SK-N-SH (cell line): ENCODE measurements around the gene CDK15. TPM values are rescaled to one million over a fixed set of nuclear protein-coding genes. Genes with fewer than 3 reads are reported as not detected.

Experiments
- CTCF ChIA-PET: fragments of 300-600, 350-600 bp; formaldehyde crosslinking; extraction: SDS; loops from one replicate; lab custom pipeline; 2021; lab: Yijun Ruan, JAX
- POLR2A ChIA-PET: fragments of 350-600 bp; sonication (Branson Sonifier 250); formaldehyde crosslinking; extraction: SDS; loops from one replicate; lab custom pipeline; 2020; ENCODE audit warnings: antibody characterized with exemption, inconsistent platforms; lab: Yijun Ruan, JAX
- DNase-seq: peaks from one replicate; pipeline ENCODE4 v3.0.0; 2012
- H2AFZ ChIP-seq: fragments of 200-600 bp; sonication (generic); 2 replicates; pipeline ENCODE4 v1.8.1; 2016; ENCODE audit warnings: antibody characterized with exemption, mild to moderate bottlenecking, low read depth
- H3F3A ChIP-seq: fragments of 200-600 bp; sonication (generic); replicated peaks from 2 replicates; pipeline ENCODE3; 2016; ENCODE audit warnings: antibody characterized with exemption, mild to moderate bottlenecking; ENCODE audit not compliant: insufficient read depth
- H3K27ac ChIP-seq, 2 experiments: fragments of 200-500 bp in 1 of 2; fragments of 200-600 bp in 1 of 2; sonication (Bioruptor generic) in 1 of 2; sonication (generic), shearing (Covaris generic) in 1 of 2; 2 replicates each; pipeline versions ENCODE4 v1.5.1 to v1.6.1; 2014 to 2016; ENCODE audit warnings: low read depth in 2 of 2, inconsistent platforms in 1 of 2, low read length in 1 of 2, mild to moderate bottlenecking in 1 of 2, mixed read lengths in 1 of 2
- H3K27me3 ChIP-seq: fragments of 200-600 bp; sonication (generic), shearing (Covaris generic); 2 replicates; pipeline ENCODE4 v1.6.1; 2016; ENCODE audit warnings: mixed run types; ENCODE audit not compliant: insufficient read depth
- H3K36me3 ChIP-seq, 2 experiments: fragments of 200-500 bp in 1 of 2; fragments of 200-600 bp in 1 of 2; sonication (Bioruptor generic) in 1 of 2; sonication (generic) in 1 of 2; replicated peaks in 1 of 2; 2 replicates each; pipeline versions ENCODE3 to v1.5.1; 2014 to 2016; ENCODE audit warnings: low read length in 1 of 2, mild to moderate bottlenecking in 1 of 2; ENCODE audit not compliant: insufficient read depth in 2 of 2, control insufficient read depth in 1 of 2
- H3K4me1 ChIP-seq, 2 experiments: fragments of 200-500 bp in 1 of 2; fragments of 200-600 bp in 1 of 2; sonication (Bioruptor generic) in 1 of 2; sonication (generic), shearing (Covaris generic) in 1 of 2; 2 replicates each; pipeline versions ENCODE4 v1.5.1 to v1.6.1; 2014 to 2016; ENCODE audit warnings: low read depth in 1 of 2, low read length in 1 of 2, mixed run types in 1 of 2; ENCODE audit not compliant: insufficient read depth in 2 of 2, control insufficient read depth in 1 of 2
- H3K4me2 ChIP-seq: fragments of 200-600 bp; sonication (generic), shearing (Covaris generic); 2 replicates; pipeline ENCODE4 v1.6.1; 2017; ENCODE audit warnings: mixed run types
- H3K4me3 ChIP-seq, 2 experiments: fragments of 200-500 bp in 1 of 2; fragments of 200-600 bp in 1 of 2; sonication (Bioruptor generic) in 1 of 2; sonication (generic), shearing (Covaris generic) in 1 of 2; 2 replicates each; pipeline versions ENCODE4 v1.5.1 to v1.8.1; 2014 to 2016; ENCODE audit warnings: low read depth in 2 of 2, inconsistent platforms in 1 of 2, low read length in 1 of 2, mild to moderate bottlenecking in 1 of 2, mixed read lengths in 1 of 2, moderate library complexity in 1 of 2
- H3K79me2 ChIP-seq: fragments of 200-600 bp; sonication (generic); 2 replicates; pipeline ENCODE4 v1.8.1; 2017; ENCODE audit warnings: mild to moderate bottlenecking; ENCODE audit not compliant: insufficient read depth
- H3K9ac ChIP-seq: fragments of 200-600 bp; sonication (generic); 2 replicates; pipeline ENCODE4 v1.6.1; 2017; ENCODE audit warnings: mixed run types
- H3K9me2 ChIP-seq: fragments of 200-600 bp; sonication (generic); 2 replicates; pipeline ENCODE4 v1.6.1; 2017; ENCODE audit warnings: mixed run types
- H3K9me3 ChIP-seq: fragments of 200-600 bp; sonication (generic); 2 replicates; pipeline ENCODE4 v1.6.1; 2017; ENCODE audit warnings: mixed run types, mild to moderate bottlenecking, moderate library complexity
- H4K20me1 ChIP-seq: fragments of 200-600 bp; sonication (generic); 2 replicates; pipeline ENCODE4 v1.6.1; 2017; ENCODE audit warnings: mild to moderate bottlenecking, mixed run types; ENCODE audit not compliant: insufficient read depth
- CHD2 ChIP-seq: fragments of 150-350 bp; IDR thresholded peaks from 2 replicates; pipeline ENCODE4 v1.6.1; 2018; ENCODE audit warnings: low read length; ENCODE audit not compliant: partially characterized antibody
- CTCF ChIP-seq: fragments of 200-600 bp; sonication (generic); IDR thresholded peaks from 2 replicates; pipeline ENCODE4 v1.6.1; 2017; ENCODE audit warnings: antibody characterized with exemption, mild to moderate bottlenecking, moderate library complexity
- ELF1 ChIP-seq: IDR thresholded peaks from 2 replicates; pipeline ENCODE4 v1.4.0; 2012
- EP300 ChIP-seq, 2 experiments: IDR thresholded peaks; 2 replicates each; pipeline versions ENCODE4 v1.4.0 to v1.6.1; 2012; ENCODE audit warnings: borderline replicate concordance in 1 of 2, low read depth in 1 of 2, low read length in 1 of 2
- EZH2phosphoT487 ChIP-seq: fragments of 200-600 bp; sonication (generic); IDR thresholded peaks from 2 replicates; pipeline ENCODE4 v1.6.1; 2017; ENCODE audit warnings: low read depth, mixed run types, mild to moderate bottlenecking, antibody characterized with exemption, moderate library complexity, borderline replicate concordance
- FOSL2 ChIP-seq: IDR thresholded peaks from 2 replicates; pipeline ENCODE4 v1.4.0; 2012; ENCODE audit warnings: low read depth, mild to moderate bottlenecking, moderate library complexity, borderline replicate concordance
- FOXM1 ChIP-seq: IDR thresholded peaks from 2 replicates; pipeline ENCODE4 v1.4.0; 2012; ENCODE audit warnings: low read depth, mild to moderate bottlenecking
- IRF3 ChIP-seq: fragments of 150-350 bp; IDR thresholded peaks from 2 replicates; pipeline ENCODE4 v1.6.1; 2016; ENCODE audit warnings: mild to moderate bottlenecking, low read depth, low read length
- NFIC ChIP-seq: IDR thresholded peaks from 2 replicates; pipeline ENCODE4 v1.4.0; 2012; ENCODE audit warnings: borderline replicate concordance
- NRF1 ChIP-seq: IDR thresholded peaks from 2 replicates; pipeline ENCODE4 v1.6.1; 2012; ENCODE audit warnings: low read depth, mild to moderate bottlenecking, low read length
- RAD21 ChIP-seq: IDR thresholded peaks from 2 replicates; pipeline ENCODE4 v1.6.1; 2012; ENCODE audit warnings: mild to moderate bottlenecking, low read length
- RFX5 ChIP-seq: IDR thresholded peaks from 2 replicates; pipeline ENCODE4 v1.6.1; 2012; ENCODE audit warnings: mild to moderate bottlenecking, improper control_type of control experiment, low read length
- SMC3 ChIP-seq: IDR thresholded peaks from 2 replicates; pipeline ENCODE4 v1.6.1; 2012; ENCODE audit warnings: low read depth, low read length, improper control_type of control experiment
- TAF1 ChIP-seq: IDR thresholded peaks from 2 replicates; pipeline ENCODE4 v1.6.1; 2012; ENCODE audit warnings: low read depth, mild to moderate bottlenecking, low read length, moderate library complexity, borderline replicate concordance
- TEAD4 ChIP-seq: IDR thresholded peaks from 2 replicates; pipeline ENCODE4 v1.4.0; 2012; ENCODE audit warnings: mild to moderate bottlenecking, borderline replicate concordance; ENCODE audit not compliant: insufficient read depth
- USF1 ChIP-seq: IDR thresholded peaks from 2 replicates; pipeline ENCODE4 v1.4.0; 2012; ENCODE audit warnings: low read depth, borderline replicate concordance
- YY1 ChIP-seq: IDR thresholded peaks from 2 replicates; pipeline ENCODE4 v1.4.0; 2012; ENCODE audit warnings: low read depth, mild to moderate bottlenecking
- whole genome bisulfite sequencing: methylation state at CpG from one replicate; pipeline ENCODE4 v1.1.6; 2017; ENCODE audit warnings: low lambda C conversion rate; 5-methylcytosine and 5-hydroxymethylcytosine counted together
- polyA plus RNA-seq, 3 experiments: library from polyadenylated mRNA; depleted of rRNA; stranded (reverse); fragments of >200 nt; gene quantifications; 2 replicates each; pipeline ENCODE4 v1.2.3, GENCODE V29; 2012

The CDK15 gene
- polyA plus RNA-seq, 1 of the 3 experiments (the other 2 are of a cell fraction) = 1.8 TPM

GRCh38 chr2:201866643-201867473 lies 60.5 kb downstream of the CDK15 start:
- 90% methylated on average over 4 of the region's 5 CpGs for WGBS
- no peaks in the 10 kb centered on the region for H3K9me3 ChIP-seq
- peaks cover 3 to 7% of the 10 kb centered on the region in 2 experiments; a peak in 2 of 4 replicates for H3K4me1 ChIP-seq
- 0 out of 2 replicates have a peak overlapping the region, but pooled peaks have one; percentile 17 for H3K4me2 ChIP-seq
- no peaks in the 10 kb centered on the region for H3K79me2 ChIP-seq
- no peak for DNase-seq
- ChIA-PET CTCF (interaction anchor here (1.0 to 5.0 kb wide), 4 partner anchors 10 to 314 kb away, joined by 3 to 17 read pairs (median 4); no protein-coding TSS in a partner anchor), POLR2A (no interaction called here)
- H3K4me3 ChIP-seq = no peak overlapping the region
- no peaks in the 10 kb centered on the region for H4K20me1 ChIP-seq
- H2AFZ ChIP-seq = 0 out of 2 replicates have a peak overlapping the region, but pooled peaks have one; percentile 1
- no peak for TF ChIP-seq FOSL2
- TF ChIP-seq IRF3 = no peak
- TF ChIP-seq EZH2phosphoT487 = no peak
- no peak for TF ChIP-seq NRF1
- no peak for TF ChIP-seq NFIC
- TF ChIP-seq FOXM1 = no peak
- no peak for TF ChIP-seq ELF1
- TF ChIP-seq RAD21 = no peak
- no peak for TF ChIP-seq USF1
- TF ChIP-seq CHD2 = no peak
- TF ChIP-seq EP300 (IDR thresholded peaks at IDR 0.05; ENCODE audit: borderline replicate concordance in 1 of 2, low read depth in 1 of 2, low read length in 1 of 2) = no peak
- TF ChIP-seq TAF1 = no peak
- no peak for TF ChIP-seq TEAD4
- TF ChIP-seq YY1 = no peak
- TF ChIP-seq CTCF = no peak
- TF ChIP-seq RFX5 = no peak
- no peak for TF ChIP-seq SMC3
- TF ChIP-seq, all 33 proteins: peak for 0
- H3K27me3 ChIP-seq = no peaks in the 10 kb centered on the region
- no peaks in the 10 kb centered on the region for H3K9me2 ChIP-seq
- H3K27ac ChIP-seq = peak overlapping the region in 1 of 2 experiments; percentile 25; a peak in 1 of 4 replicates
- H3F3A ChIP-seq = peaks cover 5% of the 10 kb centered on the region
- H3K9ac ChIP-seq = no peak overlapping the region
- H3K36me3 ChIP-seq = no peaks in the 10 kb centered on the region
